Peyer's patch (tissue), 4 donors: ENCODE results near the gene NXPE1.

Experiments
- CTCF ChIP-seq, 6 experiments: fragments of 450-650 bp in 4 of 6; fragments of 200-600 bp in 2 of 6; sonication (generic) in 1 of 6; IDR thresholded peaks; one replicate each; pipeline ENCODE4 v1.5.1; 2017 to 2019; ENCODE audit warnings: antibody characterized with exemption in 6 of 6, mild to moderate bottlenecking in 3 of 6, moderate library complexity in 1 of 6
- POLR2A ChIP-seq, 2 donors: fragments of 450-650 bp; IDR thresholded peaks; one replicate each; pipeline ENCODE4 v1.5.1; 2017; ENCODE audit warnings: antibody characterized with exemption in 2 of 2, mild to moderate bottlenecking in 2 of 2, moderate library complexity in 2 of 2

GRCh38 chr11:114571712-114572111, 12.0 kb upstream of the NXPE1 start:
- TF ChIP-seq CTCF (IDR thresholded peaks at IDR 0.05) (no peak), POLR2A (IDR thresholded peaks at IDR 0.05) (no peak)
